Activated CD8-positive, alpha-beta memory T cell treated with anti-CD3 and anti-CD28 coated beads for 4 hours (primary cell): ENCODE measurements around the gene COL2A1.

Source experiments
- DNase-seq, 2 donors: peaks; one replicate each; pipeline ENCODE4 v3.0.0-alpha.2; 2020; ENCODE audit warnings: low read depth in 2 of 2

Gene COL2A1

GRCh38 chr12:48004053-48004941, at the start of gene COL2A1:
TSS of gene COL2A1 (minus strand) at chr12:48004476. CDS start at chr12:48004321, 155 bp downstream.
- no peak for DNase-seq

- no peak for DNase-seq
Measured at GRCh38 chr12:48053883-48054282, 49.6 kb upstream of the COL2A1 start.

DNA sequence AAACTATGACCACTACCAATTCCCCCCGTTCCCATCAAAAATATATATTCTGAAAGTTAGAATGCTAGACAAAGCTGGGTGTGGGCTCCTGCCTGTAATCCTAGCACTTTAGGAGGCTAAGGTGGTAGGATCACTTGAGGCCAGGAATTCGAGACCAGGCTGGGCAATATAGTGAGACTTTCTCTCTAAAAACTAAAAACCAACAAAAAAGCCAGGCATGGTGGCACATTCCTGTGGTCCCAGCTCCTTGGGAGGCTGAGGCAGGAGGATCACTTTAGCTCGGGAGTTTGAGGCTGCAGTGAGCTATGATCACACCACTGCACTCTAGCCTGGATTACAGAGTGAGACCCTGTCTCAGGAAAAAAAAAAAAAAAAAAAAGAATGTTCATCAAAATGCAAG, 48.8 kb upstream of the COL2A1 start:
- no peak for DNase-seq

GRCh38 chr12:48051681-48052080, 47.4 kb upstream of the COL2A1 start:
- DNase-seq: no peak

- DNase-seq: no peak
Measured at GRCh38 chr12:48050174-48050573, 45.9 kb upstream of the COL2A1 start.

- DNase-seq: no peak
Measured at GRCh38 chr12:48045965-48046518, 41.8 kb upstream of the COL2A1 start.

- DNase-seq: no peak
Measured at GRCh38 chr12:48045061-48045846, 41.0 kb upstream of the COL2A1 start.

GRCh38 chr12:48044396-48044795, 40.1 kb upstream of the COL2A1 start:
- no peak for DNase-seq

DNA sequence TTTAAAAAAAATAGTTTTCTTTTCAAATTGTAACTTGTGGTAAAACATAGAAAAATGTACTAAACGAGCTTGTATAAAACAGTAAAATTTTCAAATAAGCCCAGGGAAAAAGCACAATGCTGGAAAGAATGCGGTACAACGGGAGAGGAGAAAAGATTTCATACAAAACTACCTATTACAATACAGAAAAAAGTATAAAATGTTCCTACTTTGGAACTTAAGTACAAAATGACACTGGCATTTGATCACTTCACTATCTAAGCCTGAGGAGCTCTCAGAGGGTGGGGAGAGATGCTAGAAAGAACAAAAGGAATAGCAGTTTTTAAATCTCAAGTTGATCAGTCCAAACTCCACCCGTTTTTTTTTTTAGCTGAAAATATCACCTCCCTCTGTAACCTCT, 39.5 kb upstream of the COL2A1 start:
- DNase-seq: no peak

- no peak for DNase-seq
Measured at GRCh38 chr12:48041591-48042423, 37.5 kb upstream of the COL2A1 start.

DNA sequence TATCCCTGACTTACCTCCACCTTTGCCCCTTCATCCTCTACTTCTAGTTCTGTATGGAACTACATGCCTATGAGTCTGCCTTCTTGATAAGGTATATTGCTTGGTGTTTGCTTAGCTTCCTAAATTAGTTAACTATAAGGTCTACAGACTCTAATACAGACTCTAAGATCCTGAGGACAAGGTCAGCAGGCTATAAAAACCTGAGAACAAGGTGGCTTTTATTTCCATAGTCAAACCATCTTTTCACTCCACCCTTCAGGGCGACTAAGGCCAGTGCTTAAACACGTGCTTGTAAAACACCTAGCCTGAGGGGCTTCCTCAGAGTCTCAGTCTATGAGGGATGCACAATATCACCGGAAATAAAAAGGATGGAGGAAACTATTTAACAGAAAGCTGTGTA, 36.1 kb upstream of the COL2A1 start:
- no peak for DNase-seq

DNA sequence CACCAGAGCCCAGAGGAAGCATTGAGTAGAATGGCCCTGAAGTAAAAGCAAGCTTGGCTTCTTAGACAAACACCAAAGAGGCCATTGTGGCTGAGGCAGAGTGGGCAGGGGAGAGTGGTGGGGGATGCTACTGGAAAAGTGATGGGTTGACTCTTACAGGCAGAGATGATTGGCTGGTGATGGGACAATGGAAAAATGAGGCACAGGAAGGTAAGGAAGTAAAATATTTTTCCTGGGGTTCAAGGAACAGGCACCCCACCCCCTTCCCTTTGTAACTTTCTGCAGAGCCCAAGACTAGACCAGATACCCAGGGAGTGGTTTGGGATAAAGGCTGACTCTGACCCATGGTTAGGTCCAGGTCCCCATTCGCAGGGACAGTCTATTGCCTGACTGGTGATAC, 34.9 kb upstream of the COL2A1 start:
- DNase-seq: no peak

GRCh38 chr12:48038085-48038484, 33.8 kb upstream of the COL2A1 start:
- no peak for DNase-seq

GRCh38 chr12:48037267-48037915, 33.1 kb upstream of the COL2A1 start:
- DNase-seq: no peak

DNA sequence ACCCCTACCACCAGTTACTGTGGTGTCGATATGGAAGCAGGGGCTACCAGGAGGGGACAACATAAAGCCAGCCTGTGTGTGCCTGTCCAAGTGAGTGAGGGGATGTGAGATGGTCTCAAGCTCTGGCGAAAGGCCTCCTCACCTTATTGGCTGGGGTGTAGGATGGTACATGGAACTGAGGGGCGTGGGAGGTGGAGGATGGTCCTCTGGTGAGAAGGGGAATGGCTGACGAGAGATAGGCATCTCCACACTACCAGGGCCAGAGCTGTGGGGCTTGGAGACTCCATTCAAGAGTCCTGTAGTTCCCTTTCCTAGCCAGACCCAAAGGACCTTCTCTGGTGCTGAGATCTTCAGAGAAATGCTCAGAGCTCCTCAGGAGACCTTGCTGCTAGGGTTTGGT, 32.5 kb upstream of the COL2A1 start:
- DNase-seq: no peak

DNA sequence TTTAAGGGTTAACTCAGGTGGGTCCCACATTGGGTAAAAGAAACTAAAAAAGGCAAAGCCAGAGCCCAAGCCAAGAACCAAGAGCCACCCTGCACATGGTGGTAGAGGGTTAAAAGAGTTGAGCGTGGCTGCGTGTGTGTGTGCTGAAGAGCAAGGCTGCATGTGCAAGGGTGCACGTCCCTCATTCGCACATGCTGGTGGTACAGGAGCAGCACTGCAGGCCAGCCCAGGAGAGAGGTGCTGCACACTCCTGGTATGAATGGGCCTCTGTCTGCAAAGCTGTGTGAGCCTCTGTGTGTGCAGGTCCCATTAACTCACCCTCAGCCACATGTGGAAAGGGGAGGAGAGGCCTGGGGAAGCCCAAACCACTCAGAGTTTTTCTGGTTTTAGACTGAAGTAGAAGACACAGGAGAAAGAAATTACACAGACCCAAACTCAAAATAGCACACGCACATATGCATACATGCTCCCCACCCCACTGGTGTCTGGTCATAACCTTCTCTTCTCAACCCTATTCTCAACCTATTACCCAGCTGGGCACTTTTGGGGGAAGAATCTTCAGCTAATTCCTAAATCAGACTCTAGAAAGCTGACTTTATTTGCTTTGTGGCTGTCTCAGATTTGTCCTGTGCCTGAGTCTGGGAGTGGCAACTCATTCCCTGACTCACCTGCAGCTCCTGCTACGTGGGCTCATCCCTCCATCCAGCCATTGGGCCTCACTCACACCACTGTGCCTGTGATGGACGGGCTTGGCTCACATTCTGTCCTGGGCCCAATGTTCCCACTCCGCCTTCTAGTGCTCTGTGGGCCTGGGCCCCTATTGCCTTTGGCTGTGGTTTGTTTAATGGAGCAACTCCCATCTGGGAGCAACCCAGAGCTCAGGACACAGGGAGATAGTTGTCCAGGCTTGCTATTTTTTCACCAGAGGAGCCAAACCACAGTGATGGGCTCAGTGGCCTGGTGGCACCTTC, 30.8 kb upstream of the COL2A1 start:
- DNase-seq: no peak

- no peak for DNase-seq
Measured at GRCh38 chr12:48033451-48033850, 29.2 kb upstream of the COL2A1 start.

DNA sequence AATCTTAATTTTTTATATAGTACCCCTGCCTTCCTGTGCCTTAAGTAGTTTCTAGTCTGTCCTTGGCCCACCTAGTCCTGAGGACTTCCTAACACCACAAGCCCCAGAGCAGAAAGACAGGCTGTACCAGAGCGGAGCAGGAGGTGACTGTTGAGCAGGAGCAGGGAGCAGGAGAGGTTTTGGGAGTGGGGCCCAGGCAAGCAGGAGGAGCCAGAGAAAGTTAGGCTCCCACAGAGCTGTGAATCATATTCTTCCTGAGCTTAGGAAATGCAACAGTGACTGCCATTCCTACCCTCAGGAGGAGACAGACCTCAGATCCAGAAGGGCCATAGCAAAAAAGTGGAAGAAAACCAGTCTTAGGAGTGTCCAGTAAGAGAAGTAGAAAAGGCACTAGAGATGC, 28.3 kb upstream of the COL2A1 start:
- no peak for DNase-seq

DNA sequence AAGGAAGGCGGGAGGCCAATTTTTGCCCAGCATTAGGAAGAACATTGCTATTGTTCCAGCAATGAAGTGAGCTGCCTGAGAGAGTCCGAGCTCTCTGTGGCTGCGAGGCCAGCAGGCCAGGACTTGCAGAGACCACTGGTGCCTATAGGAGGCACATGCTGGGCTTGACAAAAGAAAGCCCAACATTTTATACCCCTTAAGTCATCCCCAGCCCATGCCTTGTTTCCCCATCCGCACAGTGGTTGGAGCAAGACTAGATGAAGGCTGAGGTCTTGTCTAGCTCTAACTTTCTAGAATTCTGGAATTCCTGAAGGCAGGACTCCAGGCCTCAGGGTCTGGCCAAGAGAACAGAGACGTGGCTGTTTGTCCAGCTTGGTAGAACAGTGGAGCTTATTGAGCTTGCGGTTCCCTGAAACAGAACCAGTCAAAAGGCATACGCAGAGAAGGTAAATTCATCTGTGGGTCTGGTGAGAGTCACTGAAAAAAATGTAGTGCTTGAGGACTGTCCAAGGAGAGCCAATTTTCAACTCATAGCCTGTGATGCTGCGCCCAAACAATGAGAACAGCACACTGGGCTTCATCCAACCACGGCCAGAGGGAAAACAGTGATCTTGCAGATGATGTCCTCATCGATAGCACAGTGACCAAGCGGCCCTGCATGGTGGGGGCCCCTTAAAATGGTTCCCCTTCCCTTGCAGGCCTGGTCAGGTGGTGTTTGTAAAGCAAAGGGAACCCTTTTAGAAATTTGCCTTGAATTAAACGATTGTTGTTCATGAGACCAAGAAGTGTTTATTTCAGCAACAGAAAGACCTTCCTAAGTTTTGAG, 27.1 kb upstream of the COL2A1 start:
- DNase-seq: no peak
